ENCODE results near the gene VAMP4.

VAMP4 gene

GRCh38 chr1:171740987-171741871 is 636 bp downstream of the VAMP4 start (continued):
- TF ChIP-seq ZNF302 (tag by site-specific recombination; IDR thresholded peaks at IDR 0.05; ENCODE audit: low read depth) (no peak), OSR2 (tag by site-specific recombination; IDR thresholded peaks at IDR 0.05) (0 out of 2 replicates have a peak, but pooled peaks have one; percentile 1), ZNF404 (tag by site-specific recombination; IDR thresholded peaks at IDR 0.05) (no peak), ZBTB44 (tag by site-specific recombination; IDR thresholded peaks at IDR 0.05) (no peak), ZNF580 (tag by site-specific recombination; IDR thresholded peaks at IDR 0.05) (0 out of 2 replicates have a peak, but pooled peaks have one; percentile 42), ZFP41 (tag by site-specific recombination; IDR thresholded peaks at IDR 0.05; ENCODE audit: borderline replicate concordance) (no peak), ZFP69B (tag by site-specific recombination; IDR thresholded peaks at IDR 0.05) (0 out of 2 replicates have a peak, but pooled peaks have one; percentile 19), ZNF2 (tag by site-specific recombination; IDR thresholded peaks at IDR 0.05) (0 out of 2 replicates have a peak, but pooled peaks have one; percentile 55), ZNF610 (tag by site-specific recombination; IDR thresholded peaks at IDR 0.05; ENCODE audit: borderline replicate concordance) (0 out of 2 replicates have a peak, but pooled peaks have one; percentile 37), BCL11B (tag by site-specific recombination; IDR thresholded peaks at IDR 0.05; ENCODE audit: low read depth) (no peak), ZNF596 (tag by site-specific recombination; IDR thresholded peaks at IDR 0.05) (no peak), MYNN (tag by site-specific recombination; IDR thresholded peaks at IDR 0.05; ENCODE audit: borderline replicate concordance) (no peak), ZNF324 (tag by site-specific recombination; IDR thresholded peaks at IDR 0.05) (peak; percentile 55; the same call in 1 of the 2 replicates), KLF8 (tag by site-specific recombination; IDR thresholded peaks at IDR 0.05) (no peak), ZBTB20 (tag by site-specific recombination; IDR thresholded peaks at IDR 0.05) (peak; percentile 91), KLF9 (tag by site-specific recombination; IDR thresholded peaks at IDR 0.05; ENCODE audit: low read depth) (no peak), ZNF501 (tag by site-specific recombination; IDR thresholded peaks at IDR 0.05) (no peak), ZNF747 (tag by site-specific recombination; IDR thresholded peaks at IDR 0.05) (no peak)
- TF ChIP-seq, protein P1, sequence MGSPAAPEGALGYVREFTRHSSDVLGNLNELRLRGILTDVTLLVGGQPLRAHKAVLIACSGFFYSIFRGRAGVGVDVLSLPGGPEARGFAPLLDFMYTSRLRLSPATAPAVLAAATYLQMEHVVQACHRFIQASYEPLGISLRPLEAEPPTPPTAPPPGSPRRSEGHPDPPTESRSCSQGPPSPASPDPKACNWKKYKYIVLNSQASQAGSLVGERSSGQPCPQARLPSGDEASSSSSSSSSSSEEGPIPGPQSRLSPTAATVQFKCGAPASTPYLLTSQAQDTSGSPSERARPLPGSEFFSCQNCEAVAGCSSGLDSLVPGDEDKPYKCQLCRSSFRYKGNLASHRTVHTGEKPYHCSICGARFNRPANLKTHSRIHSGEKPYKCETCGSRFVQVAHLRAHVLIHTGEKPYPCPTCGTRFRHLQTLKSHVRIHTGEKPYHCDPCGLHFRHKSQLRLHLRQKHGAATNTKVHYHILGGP (tag by site-specific recombination; IDR thresholded peaks at IDR 0.05), result no peak
- TF ChIP-seq, protein P2, sequence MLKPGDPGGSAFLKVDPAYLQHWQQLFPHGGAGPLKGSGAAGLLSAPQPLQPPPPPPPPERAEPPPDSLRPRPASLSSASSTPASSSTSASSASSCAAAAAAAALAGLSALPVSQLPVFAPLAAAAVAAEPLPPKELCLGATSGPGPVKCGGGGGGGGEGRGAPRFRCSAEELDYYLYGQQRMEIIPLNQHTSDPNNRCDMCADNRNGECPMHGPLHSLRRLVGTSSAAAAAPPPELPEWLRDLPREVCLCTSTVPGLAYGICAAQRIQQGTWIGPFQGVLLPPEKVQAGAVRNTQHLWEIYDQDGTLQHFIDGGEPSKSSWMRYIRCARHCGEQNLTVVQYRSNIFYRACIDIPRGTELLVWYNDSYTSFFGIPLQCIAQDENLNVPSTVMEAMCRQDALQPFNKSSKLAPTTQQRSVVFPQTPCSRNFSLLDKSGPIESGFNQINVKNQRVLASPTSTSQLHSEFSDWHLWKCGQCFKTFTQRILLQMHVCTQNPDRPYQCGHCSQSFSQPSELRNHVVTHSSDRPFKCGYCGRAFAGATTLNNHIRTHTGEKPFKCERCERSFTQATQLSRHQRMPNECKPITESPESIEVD (tag by site-specific recombination; IDR thresholded peaks at IDR 0.05), result peak; percentile 22; the same call in 1 of the 2 replicates
- TF ChIP-seq, protein P3, sequence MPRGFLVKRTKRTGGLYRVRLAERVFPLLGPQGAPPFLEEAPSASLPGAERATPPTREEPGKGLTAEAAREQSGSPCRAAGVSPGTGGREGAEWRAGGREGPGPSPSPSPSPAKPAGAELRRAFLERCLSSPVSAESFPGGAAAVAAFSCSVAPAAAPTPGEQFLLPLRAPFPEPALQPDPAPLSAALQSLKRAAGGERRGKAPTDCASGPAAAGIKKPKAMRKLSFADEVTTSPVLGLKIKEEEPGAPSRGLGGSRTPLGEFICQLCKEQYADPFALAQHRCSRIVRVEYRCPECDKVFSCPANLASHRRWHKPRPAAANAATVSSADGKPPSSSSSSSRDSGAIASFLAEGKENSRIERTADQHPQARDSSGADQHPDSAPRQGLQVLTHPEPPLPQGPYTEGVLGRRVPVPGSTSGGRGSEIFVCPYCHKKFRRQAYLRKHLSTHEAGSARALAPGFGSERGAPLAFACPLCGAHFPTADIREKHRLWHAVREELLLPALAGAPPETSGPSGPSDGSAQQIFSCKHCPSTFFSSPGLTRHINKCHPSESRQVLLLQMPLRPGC (tag by site-specific recombination; IDR thresholded peaks at IDR 0.05), result no peak
